Lung (tissue), 12 donors: ENCODE data around the gene MARS1. TPM values are rescaled to one million over a fixed set of nuclear protein-coding genes. Genes with fewer than 3 reads are reported as not detected.

ENCODE experiments used
- ATAC-seq: fragments of 200-7000 bp; cut with Tn5 transposase; one replicate; pipeline ENCODE4 v1.9.1; 2020; ENCODE audit warnings: moderate number of reproducible peaks; ENCODE audit not compliant: insufficient read depth, low FRiP score
- DNase-seq, 3 donors: peaks; one replicate each; pipeline ENCODE4 v3.0.0-alpha.2; 2013 to 2017
- H3K27ac ChIP-seq, 2 donors: one replicate each; pipeline ENCODE4 v1.5.1; 2013; ENCODE audit warnings: mild to moderate bottlenecking in 2 of 2, moderate library complexity in 2 of 2, control low read depth in 1 of 2, inconsistent platforms in 1 of 2, low read depth in 1 of 2, low read length in 1 of 2
- H3K27me3 ChIP-seq, 3 donors: one replicate each; pipeline ENCODE4 v1.5.1; 2013; ENCODE audit warnings: low read length in 2 of 3; ENCODE audit not compliant: control insufficient read depth in 3 of 3, insufficient read depth in 3 of 3
- H3K36me3 ChIP-seq, 4 donors: one replicate each; pipeline ENCODE4 v1.5.1; 2013; ENCODE audit warnings: low read length in 4 of 4, mild to moderate bottlenecking in 1 of 4, moderate library complexity in 1 of 4; ENCODE audit not compliant: control insufficient read depth in 4 of 4, insufficient read depth in 4 of 4
- H3K4me1 ChIP-seq, 5 donors: one replicate each; pipeline ENCODE4 v1.5.1; 2013; ENCODE audit warnings: low read length in 5 of 5, mild to moderate bottlenecking in 2 of 5, moderate library complexity in 1 of 5; ENCODE audit not compliant: control insufficient read depth in 5 of 5, insufficient read depth in 5 of 5
- H3K4me3 ChIP-seq: one replicate; pipeline ENCODE4 v1.5.1; 2013; ENCODE audit warnings: mild to moderate bottlenecking, control low read depth, moderate library complexity
- H3K9ac ChIP-seq, 2 donors: one replicate each; pipeline ENCODE4 v1.5.1; 2013; ENCODE audit warnings: low read length in 2 of 2, control low read depth in 1 of 2; ENCODE audit not compliant: insufficient read depth in 1 of 2
- H3K9me3 ChIP-seq, 4 donors: one replicate each; pipeline ENCODE4 v1.5.1; 2013; ENCODE audit warnings: low read length in 3 of 4, mild to moderate bottlenecking in 1 of 4, moderate library complexity in 1 of 4; ENCODE audit not compliant: control insufficient read depth in 4 of 4, insufficient read depth in 3 of 4
- CTCF ChIP-seq: IDR thresholded peaks from 2 replicates; pipeline ENCODE4 v1.5.1; 2012; ENCODE audit warnings: mild to moderate bottlenecking; ENCODE audit errors: control extremely low read depth, extremely low read depth
- WGBS, 2 donors: extraction: QIAGEN DNeasy Blood & Tissue Kit; methylation state at CpG; one replicate each; pipeline ENCODE4 v1.1.7; 2013; 5-methylcytosine and 5-hydroxymethylcytosine counted together
- polyA plus RNA-seq, 2 donors: library from polyadenylated mRNA; stranded (reverse); fragments of 200-250 nt; gene quantifications; one replicate each; pipeline ENCODE4 v1.2.1, GENCODE V29; 2013
- total RNA-seq, 2 donors: library from RNA; depleted of rRNA in 1 of 2; stranded (reverse); fragments of >200 nt in 1 of 2; gene quantifications; one replicate each; pipeline ENCODE4 v1.2.1, GENCODE V29; 2014 to 2021
- donor health status: control.
- donor health status: control.
- donor health status: Bipolar disorder and iron deficiency.
- donor health status: healthy.
- donor health status: DM: yes; HTN: yes; CAD: no.

Gene MARS1
- total and polyA plus RNA-seq, 4 donors: 55.9 to 213 (median 125) TPM

- H3K9ac ChIP-seq: no peak overlapping the region
- H3K4me3 ChIP-seq: no peak overlapping the region
- peaks cover 0 to 17% (median 0%) of the 10 kb centered on the region in 5 donors for H3K4me1 ChIP-seq
- peaks cover 0 to 29% (median 28%) of the 10 kb centered on the region in 3 donors for H3K27me3 ChIP-seq
- 90 to 94% methylated on average over 3 of the region's 3 CpGs for WGBS, 2 donors
- no peaks in the 10 kb centered on the region for H3K9me3 ChIP-seq
- ATAC-seq: no peak
- TF ChIP-seq CTCF: no peak
- peaks cover 0 to 25% (median 6%) of the 10 kb centered on the region in 4 donors for H3K36me3 ChIP-seq
- no peak overlapping the region for H3K27ac ChIP-seq
- no peak for DNase-seq
These were observed 16.2 kb upstream of the MARS1 start for GRCh38 chr12:57471661-57472060.

GRCh38 chr12:57472391-57472790 lies 15.5 kb upstream of the MARS1 start:
- no peak for ATAC-seq
- DNase-seq: no peak
- H3K9me3 ChIP-seq: no peaks in the 10 kb centered on the region
- H3K4me3 ChIP-seq: no peak overlapping the region
- no peak overlapping the region for H3K27ac ChIP-seq
- WGBS, 2 donors: 84 to 97% methylated on average over 3 of the region's 3 CpGs
- no peak for TF ChIP-seq CTCF
- peaks cover 0 to 17% (median 0%) of the 10 kb centered on the region in 5 donors for H3K4me1 ChIP-seq
- H3K27me3 ChIP-seq: peaks cover 0 to 36% (median 34%) of the 10 kb centered on the region in 3 donors
- peaks cover 0 to 19% (median 6%) of the 10 kb centered on the region in 4 donors for H3K36me3 ChIP-seq
- H3K9ac ChIP-seq: no peak overlapping the region

- Histone ChIP-seq H3K4me3 (no peak overlapping the region), H3K9ac (no peak overlapping the region), H3K4me1 (peaks cover 0 to 17% (median 0%) of the 10 kb centered on the region in 5 donors), H3K36me3 (peaks cover 0 to 19% (median 4%) of the 10 kb centered on the region in 4 donors), H3K9me3 (no peaks in the 10 kb centered on the region), H3K27me3 (peaks cover 0 to 45% (median 39%) of the 10 kb centered on the region in 3 donors), H3K27ac (no peak overlapping the region)
- WGBS, 2 donors: 70 to 79% methylated on average over 3 of the region's 3 CpGs
- no peak for ATAC-seq
- no peak for DNase-seq
- TF ChIP-seq CTCF: no peak
These were observed 14.5 kb upstream of the MARS1 start for GRCh38 chr12:57473392-57473791.

- H3K36me3 ChIP-seq: peaks cover 0 to 18% (median 3%) of the 10 kb centered on the region in 4 donors
- no peaks in the 10 kb centered on the region for H3K9me3 ChIP-seq
- H3K27ac ChIP-seq: no peak overlapping the region
- no peak overlapping the region for H3K9ac ChIP-seq
- DNase-seq (no peak), ATAC-seq (no peak)
- no peak overlapping the region for H3K4me3 ChIP-seq
- 90 to 92% methylated on average over 5 of the region's 5 CpGs for WGBS, 2 donors
- TF ChIP-seq CTCF: no peak
- H3K4me1 ChIP-seq: peaks cover 0 to 17% (median 0%) of the 10 kb centered on the region in 5 donors
- H3K27me3 ChIP-seq: peaks cover 0 to 48% (median 39%) of the 10 kb centered on the region in 3 donors
These were observed 14.0 kb upstream of the MARS1 start for GRCh38 chr12:57473886-57474285.
